Coronary artery (tissue), 2 donors: ENCODE measurements around the gene RAPGEF5.

Source experiments
- DNase-seq: peaks from one replicate; pipeline ENCODE4 v3.0.0-alpha.2; 2017; ENCODE audit warnings: low spot score
- H3K27ac ChIP-seq, 2 donors: fragments of 200-600 bp; sonication (generic); one replicate each; pipeline ENCODE4 v1.5.1; 2016 to 2019
- H3K4me3 ChIP-seq: fragments of 200-600 bp; sonication (generic); 2 replicates; pipeline ENCODE4 v1.5.1; 2016; ENCODE audit warnings: mild to moderate bottlenecking, moderate library complexity
- CTCF ChIP-seq: fragments of 200-600 bp; sonication (generic); IDR thresholded peaks from one replicate; pipeline ENCODE4 v1.5.1; 2019; ENCODE audit warnings: antibody characterized with exemption

RAPGEF5 gene

GRCh38 chr7:22356010-22356691 is 803 bp downstream of the RAPGEF5 start:
- TF ChIP-seq CTCF = no peak
- DNase-seq = no peak
- Histone ChIP-seq H3K4me3 (peak overlapping the region; percentile 69), H3K27ac (no peak overlapping the region)

GRCh38 chr7:22355620-22356009 is 1.3 kb downstream of the RAPGEF5 start:
- Histone ChIP-seq H3K4me3 (no peak overlapping the region), H3K27ac (no peak overlapping the region)
- DNase-seq = no peak
- TF ChIP-seq CTCF = no peak

GRCh38 chr7:22354462-22354861 is 2.5 kb downstream of the RAPGEF5 start:
- Histone ChIP-seq H3K27ac (no peak overlapping the region), H3K4me3 (no peak overlapping the region)
- DNase-seq = no peak
- no peak for TF ChIP-seq CTCF

GRCh38 chr7:22352887-22353286 is 4.1 kb downstream of the RAPGEF5 start:
- no peak for TF ChIP-seq CTCF
- Histone ChIP-seq H3K27ac (no peak overlapping the region), H3K4me3 (no peak overlapping the region)
- no peak for DNase-seq

GRCh38 chr7:22351878-22352277 is 5.1 kb downstream of the RAPGEF5 start:
- no peak overlapping the region for H3K4me3 ChIP-seq
- no peak for DNase-seq
- no peak for TF ChIP-seq CTCF
- no peak overlapping the region for H3K27ac ChIP-seq

GRCh38 chr7:22351329-22351692 is 5.6 kb downstream of the RAPGEF5 start:
- Histone ChIP-seq H3K27ac (no peak overlapping the region), H3K4me3 (no peak overlapping the region)
- no peak for TF ChIP-seq CTCF
- DNase-seq = no peak

GRCh38 chr7:22350466-22351328 is 6.3 kb downstream of the RAPGEF5 start:
- no peak for DNase-seq
- no peak overlapping the region for H3K4me3 ChIP-seq
- no peak overlapping the region for H3K27ac ChIP-seq
- no peak for TF ChIP-seq CTCF
